ENCODE measurements around the gene RASGRP4. TPM values are rescaled to one million over a fixed set of nuclear protein-coding genes. Genes with fewer than 3 reads are reported as not detected.

RASGRP4 gene
- total RNA-seq, 1 donor = not detected

DNA sequence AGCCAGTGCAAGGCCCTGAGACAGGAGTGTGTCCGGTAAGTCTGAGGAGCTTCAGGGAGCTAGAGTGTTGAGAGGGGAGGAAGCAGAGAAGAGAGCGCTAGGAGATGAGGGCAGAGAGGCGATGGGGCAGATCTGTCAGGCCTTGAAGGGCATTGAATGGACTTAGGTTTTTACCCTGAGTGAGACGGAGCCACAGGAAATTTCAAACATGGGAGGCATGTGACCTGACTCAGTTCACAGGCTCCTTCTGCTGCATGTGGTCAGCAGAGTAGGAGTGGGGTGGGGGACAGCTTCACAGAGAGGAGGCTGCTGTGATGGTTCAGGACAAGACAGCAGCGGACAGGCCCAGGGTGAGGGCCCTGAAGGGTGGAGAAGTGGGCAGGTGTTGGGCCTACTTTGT is 25.7 kb downstream of the RASGRP4 start:
- TF ChIP-seq CTCF (IDR thresholded peaks at IDR 0.05; ENCODE audit: insufficient read depth, low read depth, low read length) = no peak
- DNase-seq (ENCODE audit: low read depth) = no peak

DNA sequence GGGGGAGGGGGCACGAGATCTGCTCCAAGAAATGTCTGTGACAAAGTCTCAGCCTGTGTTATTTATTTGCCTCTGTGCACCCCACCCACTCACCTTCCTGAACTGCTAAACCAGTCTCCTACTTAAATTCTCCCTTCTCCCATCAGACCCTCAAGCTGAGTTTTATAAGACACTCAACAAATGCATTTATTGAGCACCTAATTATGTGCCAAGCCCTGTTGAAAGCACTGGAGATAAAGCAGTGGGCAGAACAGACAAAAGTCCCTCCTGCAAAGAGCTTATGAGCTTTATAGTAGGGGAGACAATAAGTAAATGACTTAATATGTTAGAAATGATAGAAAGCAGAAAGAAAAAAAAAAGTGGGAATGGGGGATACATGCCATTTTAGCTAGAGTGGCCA is 26.5 kb downstream of the RASGRP4 start:
- no peak for DNase-seq (ENCODE audit: low read depth)
- no peak overlapping the region for H3K4me3 ChIP-seq (ENCODE audit: low read depth, low read length)
- TF ChIP-seq CTCF (IDR thresholded peaks at IDR 0.05; ENCODE audit: insufficient read depth, low read depth, low read length) = no peak

More for the DNA sequence above, 25.7 kb downstream of the RASGRP4 start:
- H3K4me3 ChIP-seq (ENCODE audit: low read depth, low read length) = no peak overlapping the region

- TF ChIP-seq CTCF (IDR thresholded peaks at IDR 0.05; ENCODE audit: insufficient read depth, low read depth, low read length) = no peak
- H3K4me3 ChIP-seq (ENCODE audit: low read depth, low read length) = no peak overlapping the region
- no peak for DNase-seq (ENCODE audit: low read depth)
These were observed 26.9 kb downstream of the RASGRP4 start for GRCh38 chr19:38399081-38399480.

DNA sequence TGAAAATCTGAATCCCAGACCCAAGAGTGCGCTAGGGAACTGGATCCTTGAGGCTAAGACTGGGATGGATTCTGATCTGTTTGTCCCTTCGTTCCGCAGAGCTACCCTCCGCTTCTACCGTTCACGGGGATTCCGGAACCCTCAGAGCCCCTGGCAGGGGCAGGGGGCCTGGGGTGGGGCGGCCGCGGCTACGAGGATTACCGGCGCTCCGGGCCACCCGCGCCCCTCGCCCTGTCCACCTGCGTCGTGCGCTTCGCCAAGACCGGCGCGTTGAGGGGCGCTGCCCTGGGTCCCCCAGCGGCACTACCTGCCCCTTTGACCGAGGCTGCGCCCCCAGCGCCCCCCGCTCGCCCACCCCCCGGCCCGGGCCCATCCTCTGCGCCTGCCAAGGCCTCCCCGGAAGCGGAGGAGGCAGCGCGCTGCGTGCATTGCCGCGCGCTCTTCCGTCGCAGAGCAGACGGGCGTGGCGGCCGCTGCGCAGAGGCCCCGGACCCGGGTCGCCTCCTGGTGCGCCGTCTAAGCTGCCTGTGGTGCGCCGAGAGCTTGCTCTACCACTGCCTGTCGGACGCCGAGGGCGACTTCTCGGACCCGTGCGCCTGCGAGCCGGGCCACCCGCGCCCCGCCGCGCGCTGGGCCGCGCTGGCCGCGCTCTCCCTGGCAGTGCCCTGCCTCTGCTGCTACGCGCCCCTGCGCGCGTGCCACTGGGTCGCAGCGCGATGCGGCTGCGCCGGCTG is 30.5 kb downstream of the RASGRP4 start:
- no peak for TF ChIP-seq CTCF (IDR thresholded peaks at IDR 0.05; ENCODE audit: insufficient read depth, low read depth, low read length)
- no peak overlapping the region for H3K4me3 ChIP-seq (ENCODE audit: low read depth, low read length)
- DNase-seq (ENCODE audit: low read depth) = no peak

DNA sequence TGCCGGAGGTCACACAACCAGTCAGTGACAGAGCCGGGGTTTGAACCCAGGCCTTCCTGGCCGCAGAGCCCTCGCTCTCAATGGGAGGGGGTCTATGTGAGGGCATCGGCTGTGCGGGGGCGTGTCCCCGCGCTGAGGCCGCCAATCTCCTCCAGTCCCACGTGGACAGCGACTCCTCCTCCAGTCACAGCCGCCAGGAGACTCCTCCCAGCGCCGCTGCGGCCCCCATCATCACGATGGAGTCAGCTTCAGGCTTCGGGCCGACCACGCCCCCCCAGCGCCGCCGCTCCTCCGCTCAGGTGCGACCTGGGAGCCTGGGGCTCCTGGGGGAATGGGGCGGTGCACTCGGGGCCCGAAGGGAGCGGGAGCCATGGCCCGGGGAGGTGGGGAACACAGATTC is 31.5 kb downstream of the RASGRP4 start:
- H3K4me3 ChIP-seq (ENCODE audit: low read depth, low read length) = no peak overlapping the region
- peak; percentile 32 for DNase-seq (ENCODE audit: low read depth)
- no peak for TF ChIP-seq CTCF (IDR thresholded peaks at IDR 0.05; ENCODE audit: insufficient read depth, low read depth, low read length)

DNA sequence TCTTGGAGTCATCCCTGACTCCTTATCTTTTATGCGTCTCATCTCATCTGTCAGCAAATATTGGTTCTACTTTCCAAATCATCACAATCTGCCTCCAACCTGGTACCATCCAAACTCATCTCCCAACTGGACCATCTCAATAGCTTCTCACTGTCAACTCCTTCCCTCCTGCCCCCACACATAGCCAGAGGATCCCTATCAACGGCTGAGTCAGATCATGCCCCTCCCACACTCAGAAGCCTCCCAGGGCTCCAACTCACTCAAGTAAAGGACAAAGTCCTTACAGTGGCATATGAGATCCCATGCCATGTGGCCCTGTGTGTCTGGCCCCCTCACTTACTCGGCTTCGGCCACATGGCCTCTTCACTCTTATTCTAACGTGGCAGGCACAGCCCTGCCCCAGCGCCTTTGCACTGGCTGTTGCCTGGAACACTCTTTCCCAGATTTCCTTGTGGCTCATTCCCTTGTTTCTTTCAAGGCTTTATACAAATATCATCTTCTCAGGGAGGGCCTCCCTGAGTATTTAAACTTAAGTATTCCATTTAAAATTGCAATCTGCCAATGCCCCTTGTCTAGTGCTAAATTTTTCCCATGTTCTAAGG is 33.2 kb downstream of the RASGRP4 start:
- no peak overlapping the region for H3K4me3 ChIP-seq (ENCODE audit: low read depth, low read length)
- TF ChIP-seq CTCF (IDR thresholded peaks at IDR 0.05; ENCODE audit: insufficient read depth, low read depth, low read length) = no peak
- no peak for DNase-seq (ENCODE audit: low read depth)

Data from fibroblast of villous mesenchyme (primary cell).